SH-SY5Y (cell line): ENCODE measurements around the gene MMP11.

Experiments used
- GATA2 ChIP-seq: IDR thresholded peaks from 2 replicates; pipeline ENCODE4 v1.6.1; 2011; ENCODE audit warnings: mild to moderate bottlenecking, low read depth, low read length
- GATA3 ChIP-seq: IDR thresholded peaks from 2 replicates; pipeline ENCODE4 v1.6.1; 2011; ENCODE audit warnings: low read depth, mild to moderate bottlenecking, low read length, moderate library complexity

The MMP11 gene

GRCh38 chr22:23833017-23833751, 60.5 kb downstream of the MMP11 start:
- TF ChIP-seq GATA3 = no peak
- no peak for TF ChIP-seq GATA2
